ENCODE measurements around the gene TMEM244.

- TF ChIP-seq POLR2AphosphoS5 (IDR thresholded peaks at IDR 0.05) (no peak), POLR2A (IDR thresholded peaks at IDR 0.05) (no peak), CTCF (IDR thresholded peaks at IDR 0.05) (no peak)
These were observed 5.6 kb upstream of the TMEM244 start for GRCh38 chr6:129866688-129867087.

All from prostate gland (tissue), 2 donors.